Measurements from ENCODE around the gene HDGFL3. TPM values are rescaled to one million over a fixed set of nuclear protein-coding genes. Genes with fewer than 3 reads are reported as not detected.
"Not testable (repeated sequence)": the region's sequence is repeated elsewhere in the genome, so short reads cannot be mapped to it uniquely, and the experiment has no call there.

HDGFL3 gene
- total RNA-seq, 1 donor: 52.0 TPM

DNA sequence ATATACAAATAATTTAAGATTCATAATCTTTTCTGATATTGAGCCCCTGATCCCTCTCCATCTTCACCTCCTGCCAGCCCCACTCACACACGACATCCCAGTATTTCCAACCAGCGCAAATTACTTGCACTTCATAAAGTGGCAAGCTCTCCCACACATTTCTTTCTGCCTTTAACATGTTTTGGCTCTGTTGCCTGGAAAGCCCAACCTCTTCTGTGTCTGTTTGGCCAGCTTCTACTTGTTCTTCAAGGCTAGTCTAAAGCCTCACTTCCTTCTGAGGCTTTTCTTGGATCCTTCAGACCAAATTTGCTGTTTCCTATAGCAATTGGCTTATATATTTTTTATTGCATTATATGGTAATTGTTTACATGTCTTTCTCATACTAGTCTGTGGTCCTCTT, 105.3 kb downstream of the HDGFL3 start:
- TF ChIP-seq CTCF (IDR thresholded peaks at IDR 0.05; ENCODE audit: insufficient read depth, low read length): no peak
- H3K4me3 ChIP-seq (ENCODE audit: low read depth, low read length): no peak overlapping the region
- DNase-seq (ENCODE audit: low read depth): peak; percentile 22

DNA sequence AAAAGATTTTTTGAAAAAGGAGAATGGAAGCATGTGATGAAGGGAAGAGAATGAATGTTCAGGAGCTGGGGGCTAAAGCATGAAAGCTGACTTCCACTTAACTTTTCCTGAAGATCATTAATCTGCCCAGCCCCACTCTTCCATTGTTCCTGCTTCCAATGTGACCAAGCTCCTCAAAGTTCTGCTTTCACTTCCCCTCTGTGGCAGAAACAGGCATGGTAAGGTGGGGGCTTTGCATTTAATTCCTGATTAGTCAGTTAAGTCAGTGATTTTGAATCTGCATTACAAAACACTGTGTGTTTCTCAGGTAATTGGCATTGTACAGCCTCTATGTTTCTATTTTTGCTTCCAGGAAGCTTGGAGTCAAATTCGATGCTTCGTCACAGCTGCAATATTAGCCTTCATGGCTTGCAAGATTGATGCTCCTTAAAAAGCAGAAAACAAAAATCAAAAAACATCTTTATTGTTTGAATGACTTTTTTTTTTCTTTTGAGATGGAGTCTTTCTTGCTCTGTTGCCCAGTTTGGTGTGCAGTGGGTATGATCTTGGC, 107.5 kb downstream of the HDGFL3 start:
- no peak for TF ChIP-seq CTCF (IDR thresholded peaks at IDR 0.05; ENCODE audit: insufficient read depth, low read length)
- no peak for DNase-seq (ENCODE audit: low read depth)
- no peak overlapping the region for H3K4me3 ChIP-seq (ENCODE audit: low read depth, low read length)

GRCh38 chr15:83099290-83099689, 108.3 kb downstream of the HDGFL3 start:
- no peak overlapping the region for H3K4me3 ChIP-seq (ENCODE audit: low read depth, low read length)
- TF ChIP-seq CTCF (IDR thresholded peaks at IDR 0.05; ENCODE audit: insufficient read depth, low read length): no peak
- DNase-seq (ENCODE audit: low read depth): no peak

DNA sequence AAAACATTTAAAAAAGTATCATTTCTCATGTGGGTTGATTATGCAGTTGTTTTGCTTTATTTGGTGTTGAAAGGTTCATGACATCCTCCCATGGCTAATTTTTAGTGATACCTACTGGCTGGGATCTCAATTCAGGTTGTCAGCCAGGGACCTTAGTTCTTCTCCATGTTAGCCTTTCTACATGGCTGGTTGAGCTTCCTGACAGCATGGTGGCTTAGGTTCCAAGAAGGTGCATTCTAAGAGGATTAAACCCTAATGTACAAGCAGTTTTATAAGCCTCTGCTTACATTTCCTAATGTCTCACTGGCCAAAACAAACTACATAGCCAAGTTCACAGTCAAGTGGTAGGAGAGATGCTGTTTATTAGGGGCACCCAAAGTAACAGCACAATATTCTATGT, 109.5 kb downstream of the HDGFL3 start:
- no peak overlapping the region for H3K4me3 ChIP-seq (ENCODE audit: low read depth, low read length)
- no peak for DNase-seq (ENCODE audit: low read depth)
- TF ChIP-seq CTCF (IDR thresholded peaks at IDR 0.05; ENCODE audit: insufficient read depth, low read length): no peak

DNA sequence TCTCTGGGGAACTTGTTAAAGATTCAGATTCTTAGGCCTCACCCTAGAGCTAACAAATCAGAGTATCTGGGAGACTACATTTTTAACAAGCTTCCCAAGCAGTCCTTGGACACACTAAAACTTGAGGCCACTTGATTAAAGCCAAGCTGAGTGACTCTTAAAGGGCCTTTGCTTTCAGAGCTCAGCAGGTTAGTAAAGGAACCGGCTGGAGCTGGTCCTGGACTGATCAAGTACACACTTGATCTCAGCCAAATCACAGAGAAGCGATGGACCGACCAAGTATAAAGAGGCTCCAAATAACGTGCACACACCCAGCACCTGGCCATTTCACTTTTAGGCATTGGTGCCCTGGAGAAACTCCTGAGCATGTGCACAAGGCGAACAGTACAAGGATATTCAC, 113.0 kb downstream of the HDGFL3 start:
- H3K4me3 ChIP-seq (ENCODE audit: low read depth, low read length): no peak overlapping the region
- no peak for TF ChIP-seq CTCF (IDR thresholded peaks at IDR 0.05; ENCODE audit: insufficient read depth, low read length)
- DNase-seq (ENCODE audit: low read depth): no peak

DNA sequence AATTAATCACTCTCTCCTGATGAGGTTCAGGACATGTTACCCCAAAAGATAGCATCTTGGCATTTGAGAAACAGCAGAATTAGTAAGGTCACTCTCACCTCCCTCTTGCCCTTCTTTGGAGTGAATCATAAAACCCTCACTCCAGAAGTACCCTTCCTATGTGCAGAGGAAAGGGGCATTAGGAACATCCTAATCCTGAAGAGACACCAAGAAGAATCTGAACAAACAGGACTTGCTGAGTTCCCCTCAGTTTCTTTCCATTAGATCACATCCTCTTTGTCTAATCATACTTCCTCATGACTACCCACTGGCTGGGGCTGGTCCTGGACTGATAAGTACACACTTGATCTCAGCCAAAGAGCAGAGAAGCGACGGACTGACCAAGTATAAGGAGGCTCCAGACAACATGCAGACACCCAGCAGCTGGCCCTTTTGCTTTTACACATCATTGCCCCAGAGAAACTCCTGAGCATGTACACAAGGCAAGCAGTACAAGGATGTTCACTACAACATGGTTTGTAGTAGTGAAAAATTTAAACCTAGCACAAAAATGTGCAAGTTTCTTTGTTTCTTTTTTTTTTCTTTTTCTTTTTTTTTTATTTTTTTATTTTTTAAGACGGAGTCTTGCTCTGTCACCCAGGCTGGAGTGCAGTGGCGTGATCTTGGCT, 115.2 kb downstream of the HDGFL3 start:
- peak; percentile 74 for DNase-seq (ENCODE audit: low read depth)
- no peak overlapping the region for H3K4me3 ChIP-seq (ENCODE audit: low read depth, low read length)
- no peak for TF ChIP-seq CTCF (IDR thresholded peaks at IDR 0.05; ENCODE audit: insufficient read depth, low read length)

DNA sequence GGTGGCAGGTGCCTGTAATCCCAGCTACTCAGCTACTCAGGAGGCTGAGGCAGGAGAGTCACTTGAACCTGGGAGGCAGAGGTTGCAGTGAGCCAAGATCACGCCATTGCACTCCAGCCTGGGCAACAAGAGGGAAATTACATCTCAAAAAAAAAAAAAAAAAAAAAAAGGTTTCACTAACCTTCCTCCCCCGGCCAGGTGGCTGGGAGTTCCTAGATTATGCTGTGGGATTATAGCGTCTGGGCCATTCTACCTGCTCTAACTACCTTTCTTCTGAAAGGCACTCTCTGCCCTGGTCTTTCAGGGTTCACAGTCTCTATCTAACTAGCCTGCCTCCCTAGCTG, 115.7 kb downstream of the HDGFL3 start:
- not testable (repeated sequence) for H3K4me3 ChIP-seq (ENCODE audit: low read depth, low read length); DNase-seq (ENCODE audit: low read depth)
